ENCODE measurements around the gene DIDO1. TPM values are rescaled to one million over a fixed set of nuclear protein-coding genes. Genes with fewer than 3 reads are reported as not detected.

Gene DIDO1
- total and polyA plus RNA-seq, 9 of the 15 experiments (the other 6 are each of a cell fraction or from before 2014, with no cell fraction given), result 4.4 to 46.8 (median 31.2) TPM

DNA sequence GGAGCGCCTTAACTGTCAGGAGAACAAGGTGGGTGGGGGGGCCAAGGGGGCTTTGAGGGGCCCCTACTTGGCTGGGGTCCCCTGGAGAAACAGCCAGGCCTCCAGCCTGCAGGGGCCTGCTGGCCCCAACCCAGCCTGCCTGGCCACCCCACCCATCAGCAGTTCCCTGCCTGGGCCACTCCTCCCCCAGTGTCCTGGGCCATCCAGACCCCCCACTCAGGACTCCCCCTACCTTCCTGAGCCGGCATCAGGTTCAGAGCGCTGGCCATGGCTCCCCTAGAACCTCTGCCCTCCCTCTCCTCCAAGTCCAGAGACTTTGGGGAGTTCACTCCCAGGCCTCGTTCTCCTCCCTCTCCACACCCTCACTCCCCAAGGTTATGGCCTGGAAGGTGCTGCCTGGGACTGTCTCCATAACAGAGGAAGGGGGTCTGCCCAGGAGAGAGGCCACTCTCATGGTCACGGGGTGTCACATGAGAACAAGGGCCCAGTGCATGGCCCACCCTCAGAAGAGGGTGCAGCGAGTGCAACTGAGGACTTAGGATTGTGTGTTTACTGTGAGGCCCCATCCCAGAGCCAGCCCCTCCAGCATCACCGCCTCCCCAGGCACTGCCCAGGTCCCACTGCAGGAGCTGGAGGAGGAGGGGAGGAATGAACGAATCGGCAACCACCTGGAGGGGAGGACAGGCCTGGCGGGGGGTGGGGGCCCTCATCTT lies 32.2 kb upstream of the DIDO1 start (continued):
- TF ChIP-seq, protein P1, sequence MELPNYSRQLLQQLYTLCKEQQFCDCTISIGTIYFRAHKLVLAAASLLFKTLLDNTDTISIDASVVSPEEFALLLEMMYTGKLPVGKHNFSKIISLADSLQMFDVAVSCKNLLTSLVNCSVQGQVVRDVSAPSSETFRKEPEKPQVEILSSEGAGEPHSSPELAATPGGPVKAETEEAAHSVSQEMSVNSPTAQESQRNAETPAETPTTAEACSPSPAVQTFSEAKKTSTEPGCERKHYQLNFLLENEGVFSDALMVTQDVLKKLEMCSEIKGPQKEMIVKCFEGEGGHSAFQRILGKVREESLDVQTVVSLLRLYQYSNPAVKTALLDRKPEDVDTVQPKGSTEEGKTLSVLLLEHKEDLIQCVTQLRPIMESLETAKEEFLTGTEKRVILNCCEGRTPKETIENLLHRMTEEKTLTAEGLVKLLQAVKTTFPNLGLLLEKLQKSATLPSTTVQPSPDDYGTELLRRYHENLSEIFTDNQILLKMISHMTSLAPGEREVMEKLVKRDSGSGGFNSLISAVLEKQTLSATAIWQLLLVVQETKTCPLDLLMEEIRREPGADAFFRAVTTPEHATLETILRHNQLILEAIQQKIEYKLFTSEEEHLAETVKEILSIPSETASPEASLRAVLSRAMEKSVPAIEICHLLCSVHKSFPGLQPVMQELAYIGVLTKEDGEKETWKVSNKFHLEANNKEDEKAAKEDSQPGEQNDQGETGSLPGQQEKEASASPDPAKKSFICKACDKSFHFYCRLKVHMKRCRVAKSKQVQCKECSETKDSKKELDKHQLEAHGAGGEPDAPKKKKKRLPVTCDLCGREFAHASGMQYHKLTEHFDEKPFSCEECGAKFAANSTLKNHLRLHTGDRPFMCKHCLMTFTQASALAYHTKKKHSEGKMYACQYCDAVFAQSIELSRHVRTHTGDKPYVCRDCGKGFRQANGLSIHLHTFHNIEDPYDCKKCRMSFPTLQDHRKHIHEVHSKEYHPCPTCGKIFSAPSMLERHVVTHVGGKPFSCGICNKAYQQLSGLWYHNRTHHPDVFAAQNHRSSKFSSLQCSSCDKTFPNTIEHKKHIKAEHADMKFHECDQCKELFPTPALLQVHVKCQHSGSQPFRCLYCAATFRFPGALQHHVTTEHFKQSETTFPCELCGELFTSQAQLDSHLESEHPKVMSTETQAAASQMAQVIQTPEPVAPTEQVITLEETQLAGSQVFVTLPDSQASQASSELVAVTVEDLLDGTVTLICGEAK (IDR thresholded peaks at IDR 0.05), result no peak
- TF ChIP-seq, protein P1 (CRISPR knock-in tag; IDR thresholded peaks at IDR 0.05), result no peak
- TF ChIP-seq PHF20 (IDR thresholded peaks at IDR 0.05; ENCODE audit: partially characterized antibody) (no peak), EZH2 (IDR thresholded peaks at IDR 0.05; ENCODE audit: borderline replicate concordance, low read depth, low read length) (no peak), ESRRA (IDR thresholded peaks at IDR 0.05; ENCODE audit: borderline replicate concordance, low read depth) (no peak), ZNF766 (CRISPR knock-in tag; conservative IDR thresholded peaks at IDR 0.05) (no peak), MTA3 (IDR thresholded peaks at IDR 0.05; ENCODE audit: borderline replicate concordance) (no peak), ZFP1 (CRISPR knock-in tag; IDR thresholded peaks at IDR 0.05) (no peak)

All from K562 (cell line).